GM18867 (cell line): ENCODE data around the gene NEAT1.
A peak's percentile ranks its signal among the peaks of the same experiment; 100 is the strongest.

Experiments used
- ATAC-seq: cut with Tn5 transposase; IDR thresholded peaks from one replicate; pipeline ENCODE4 v1.9.1; 2021; ENCODE audit warnings: mild to moderate bottlenecking, moderate library complexity; ENCODE audit not compliant: unreplicated experiment

NEAT1 gene

GRCh38 chr11:65433657-65434056, 11.1 kb downstream of the NEAT1 start:
- no peak for ATAC-seq

GRCh38 chr11:65434057-65434666, 11.6 kb downstream of the NEAT1 start:
- no peak for ATAC-seq

- no peak for ATAC-seq
Measured at GRCh38 chr11:65434667-65435410, 12.2 kb downstream of the NEAT1 start.

GRCh38 chr11:65435411-65435931, 12.9 kb downstream of the NEAT1 start:
- ATAC-seq = no peak

- no peak for ATAC-seq
Measured at GRCh38 chr11:65435981-65436411, 13.4 kb downstream of the NEAT1 start.

GRCh38 chr11:65436412-65437032, 13.9 kb downstream of the NEAT1 start:
- no peak for ATAC-seq

- no peak for ATAC-seq
Measured at GRCh38 chr11:65437436-65438227, 15.0 kb downstream of the NEAT1 start.

GRCh38 chr11:65438257-65439151, 15.9 kb downstream of the NEAT1 start:
- no peak for ATAC-seq

GRCh38 chr11:65439331-65440181, 17.0 kb downstream of the NEAT1 start:
- ATAC-seq = no peak

- ATAC-seq = peak; percentile 40
Measured at GRCh38 chr11:65440831-65441499, 18.4 kb downstream of the NEAT1 start.

- ATAC-seq = no peak
Measured at GRCh38 chr11:65442842-65443331, 20.3 kb downstream of the NEAT1 start.

GRCh38 chr11:65444314-65445051, 21.9 kb downstream of the NEAT1 start:
- ATAC-seq = no peak

- ATAC-seq = no peak
Measured at GRCh38 chr11:65445101-65445603, 22.6 kb downstream of the NEAT1 start.

- no peak for ATAC-seq
Measured at GRCh38 chr11:65445604-65446445, 23.2 kb downstream of the NEAT1 start.

GRCh38 chr11:65446446-65447277, 24.1 kb downstream of the NEAT1 start:
- ATAC-seq = no peak

- no peak for ATAC-seq
Measured at GRCh38 chr11:65448074-65448417, 25.4 kb downstream of the NEAT1 start.
